Astrocyte of the cerebellum (primary cell): ENCODE results near the gene CX3CL1.
A peak's percentile ranks its signal among the peaks of the same experiment; 100 is the strongest.

Experiments
- DNase-seq: peaks from one replicate; pipeline ENCODE4 v3.0.0-alpha.2; 2011; ENCODE audit warnings: low read depth
- H3K4me3 ChIP-seq: 2 replicates; pipeline ENCODE4 v1.5.1; 2011; ENCODE audit warnings: mild to moderate bottlenecking, low read depth, low read length, moderate library complexity
- in situ Hi-C: cut with HindIII; loops from 2 replicates; pipeline ENCODE4 v1.10.0; 2017; ENCODE audit warnings: low sequenced_read_pairs
- TF ChIP-seq, protein P1 (sequence below): IDR thresholded peaks from 2 replicates; pipeline ENCODE4 v1.5.1; 2012; ENCODE audit warnings: low read length, low read depth, moderate library complexity, mild to moderate bottlenecking; ENCODE audit errors: missing control alignments

Gene CX3CL1

GRCh38 chr16:57381791-57382534, 9.7 kb downstream of the CX3CL1 start:
- no peak overlapping the region for H3K4me3 ChIP-seq
- in situ Hi-C loops: no loop called here
- DNase-seq: no peak
- TF ChIP-seq, protein P1, sequence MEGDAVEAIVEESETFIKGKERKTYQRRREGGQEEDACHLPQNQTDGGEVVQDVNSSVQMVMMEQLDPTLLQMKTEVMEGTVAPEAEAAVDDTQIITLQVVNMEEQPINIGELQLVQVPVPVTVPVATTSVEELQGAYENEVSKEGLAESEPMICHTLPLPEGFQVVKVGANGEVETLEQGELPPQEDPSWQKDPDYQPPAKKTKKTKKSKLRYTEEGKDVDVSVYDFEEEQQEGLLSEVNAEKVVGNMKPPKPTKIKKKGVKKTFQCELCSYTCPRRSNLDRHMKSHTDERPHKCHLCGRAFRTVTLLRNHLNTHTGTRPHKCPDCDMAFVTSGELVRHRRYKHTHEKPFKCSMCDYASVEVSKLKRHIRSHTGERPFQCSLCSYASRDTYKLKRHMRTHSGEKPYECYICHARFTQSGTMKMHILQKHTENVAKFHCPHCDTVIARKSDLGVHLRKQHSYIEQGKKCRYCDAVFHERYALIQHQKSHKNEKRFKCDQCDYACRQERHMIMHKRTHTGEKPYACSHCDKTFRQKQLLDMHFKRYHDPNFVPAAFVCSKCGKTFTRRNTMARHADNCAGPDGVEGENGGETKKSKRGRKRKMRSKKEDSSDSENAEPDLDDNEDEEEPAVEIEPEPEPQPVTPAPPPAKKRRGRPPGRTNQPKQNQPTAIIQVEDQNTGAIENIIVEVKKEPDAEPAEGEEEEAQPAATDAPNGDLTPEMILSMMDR: no peak

DNA sequence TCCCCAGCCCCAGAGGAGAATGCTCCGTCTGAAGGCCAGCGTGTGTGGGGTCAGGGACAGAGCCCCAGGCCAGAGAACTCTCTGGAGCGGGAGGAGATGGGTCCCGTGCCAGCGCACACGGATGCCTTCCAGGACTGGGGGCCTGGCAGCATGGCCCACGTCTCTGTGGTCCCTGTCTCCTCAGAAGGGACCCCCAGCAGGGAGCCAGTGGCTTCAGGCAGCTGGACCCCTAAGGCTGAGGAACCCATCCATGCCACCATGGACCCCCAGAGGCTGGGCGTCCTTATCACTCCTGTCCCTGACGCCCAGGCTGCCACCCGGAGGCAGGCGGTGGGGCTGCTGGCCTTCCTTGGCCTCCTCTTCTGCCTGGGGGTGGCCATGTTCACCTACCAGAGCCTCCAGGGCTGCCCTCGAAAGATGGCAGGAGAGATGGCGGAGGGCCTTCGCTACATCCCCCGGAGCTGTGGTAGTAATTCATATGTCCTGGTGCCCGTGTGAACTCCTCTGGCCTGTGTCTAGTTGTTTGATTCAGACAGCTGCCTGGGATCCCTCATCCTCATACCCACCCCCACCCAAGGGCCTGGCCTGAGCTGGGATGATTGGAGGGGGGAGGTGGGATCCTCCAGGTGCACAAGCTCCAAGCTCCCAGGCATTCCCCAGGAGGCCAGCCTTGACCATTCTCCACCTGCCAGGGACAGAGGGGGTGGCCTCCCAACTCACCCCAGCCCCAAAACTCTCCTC, 10.4 kb downstream of the CX3CL1 start:
- DNase-seq: no peak
- in situ Hi-C loops: no loop called here
- TF ChIP-seq, protein P1: no peak
- no peak overlapping the region for H3K4me3 ChIP-seq

- TF ChIP-seq, protein P1: no peak
- no peak overlapping the region for H3K4me3 ChIP-seq
- in situ Hi-C loops: no loop called here
- peak; percentile 60 for DNase-seq
Measured at GRCh38 chr16:57383276-57384247, 11.3 kb downstream of the CX3CL1 start.

DNA sequence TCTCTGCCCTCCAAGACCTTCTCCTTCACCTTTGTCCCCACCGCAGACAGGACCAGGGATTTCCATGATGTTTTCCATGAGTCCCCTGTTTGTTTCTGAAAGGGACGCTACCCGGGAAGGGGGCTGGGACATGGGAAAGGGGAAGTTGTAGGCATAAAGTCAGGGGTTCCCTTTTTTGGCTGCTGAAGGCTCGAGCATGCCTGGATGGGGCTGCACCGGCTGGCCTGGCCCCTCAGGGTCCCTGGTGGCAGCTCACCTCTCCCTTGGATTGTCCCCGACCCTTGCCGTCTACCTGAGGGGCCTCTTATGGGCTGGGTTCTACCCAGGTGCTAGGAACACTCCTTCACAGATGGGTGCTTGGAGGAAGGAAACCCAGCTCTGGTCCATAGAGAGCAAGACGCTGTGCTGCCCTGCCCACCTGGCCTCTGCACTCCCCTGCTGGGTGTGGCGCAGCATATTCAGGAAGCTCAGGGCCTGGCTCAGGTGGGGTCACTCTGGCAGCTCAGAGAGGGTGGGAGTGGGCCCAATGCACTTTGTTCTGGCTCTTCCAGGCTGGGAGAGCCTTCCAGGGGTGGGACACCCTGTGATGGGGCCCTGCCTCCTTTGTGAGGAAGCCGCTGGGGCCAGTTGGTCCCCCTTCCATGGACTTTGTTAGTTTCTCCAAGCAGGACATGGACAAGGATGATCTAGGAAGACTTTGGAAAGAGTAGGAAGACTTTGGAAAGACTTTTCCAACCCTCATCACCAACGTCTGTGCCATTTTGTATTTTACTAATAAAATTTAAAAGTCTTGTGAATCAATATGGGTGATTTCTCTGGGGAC, 12.2 kb downstream of the CX3CL1 start:
- no peak overlapping the region for H3K4me3 ChIP-seq
- no peak for DNase-seq
- in situ Hi-C loops: loop anchor here (5.0 kb wide), 1 partner anchor 42 kb away; no protein-coding TSS in a partner anchor
- TF ChIP-seq, protein P1: no peak

GRCh38 chr16:57385083-57385482, 12.8 kb downstream of the CX3CL1 start:
- in situ Hi-C loops: loop anchor here (5.0 kb wide), 1 partner anchor 43 kb away; no protein-coding TSS in a partner anchor
- DNase-seq: no peak
- no peak overlapping the region for H3K4me3 ChIP-seq
- TF ChIP-seq, protein P1: no peak
